GF-D8 (cell line): ENCODE data around the gene SYCP3.

ENCODE experiments used
- DNase-seq: peaks from one replicate; lab custom pipeline; 2025; lab: John Stamatoyannopoulos, UW

SYCP3 gene

DNA sequence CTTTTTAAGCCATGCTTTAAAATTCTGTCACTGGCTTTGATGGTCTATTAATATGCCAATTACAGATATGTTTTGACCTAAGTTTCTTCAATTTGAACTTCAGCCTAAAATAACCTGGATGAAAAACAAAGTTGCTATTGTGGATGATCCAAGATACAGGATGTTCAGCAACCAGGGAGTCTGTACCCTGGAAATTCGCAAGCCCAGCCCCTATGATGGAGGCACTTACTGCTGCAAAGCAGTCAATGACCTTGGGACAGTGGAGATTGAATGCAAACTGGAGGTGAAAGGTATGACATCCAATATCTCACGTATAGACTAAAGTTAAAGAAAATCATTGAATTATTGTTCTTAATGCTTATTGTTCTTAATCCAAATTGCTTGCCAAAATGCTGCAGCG lies 59.0 kb downstream of the SYCP3 start:
- no peak for DNase-seq
